HG02759 (cell line): ENCODE results near the gene LRRC25.

Experiments used
- ATAC-seq: cut with Tn5 transposase; IDR thresholded peaks from one replicate; pipeline ENCODE4 v1.9.1; 2021; ENCODE audit warnings: mild to moderate bottlenecking, moderate library complexity; ENCODE audit not compliant: unreplicated experiment

LRRC25 gene

DNA sequence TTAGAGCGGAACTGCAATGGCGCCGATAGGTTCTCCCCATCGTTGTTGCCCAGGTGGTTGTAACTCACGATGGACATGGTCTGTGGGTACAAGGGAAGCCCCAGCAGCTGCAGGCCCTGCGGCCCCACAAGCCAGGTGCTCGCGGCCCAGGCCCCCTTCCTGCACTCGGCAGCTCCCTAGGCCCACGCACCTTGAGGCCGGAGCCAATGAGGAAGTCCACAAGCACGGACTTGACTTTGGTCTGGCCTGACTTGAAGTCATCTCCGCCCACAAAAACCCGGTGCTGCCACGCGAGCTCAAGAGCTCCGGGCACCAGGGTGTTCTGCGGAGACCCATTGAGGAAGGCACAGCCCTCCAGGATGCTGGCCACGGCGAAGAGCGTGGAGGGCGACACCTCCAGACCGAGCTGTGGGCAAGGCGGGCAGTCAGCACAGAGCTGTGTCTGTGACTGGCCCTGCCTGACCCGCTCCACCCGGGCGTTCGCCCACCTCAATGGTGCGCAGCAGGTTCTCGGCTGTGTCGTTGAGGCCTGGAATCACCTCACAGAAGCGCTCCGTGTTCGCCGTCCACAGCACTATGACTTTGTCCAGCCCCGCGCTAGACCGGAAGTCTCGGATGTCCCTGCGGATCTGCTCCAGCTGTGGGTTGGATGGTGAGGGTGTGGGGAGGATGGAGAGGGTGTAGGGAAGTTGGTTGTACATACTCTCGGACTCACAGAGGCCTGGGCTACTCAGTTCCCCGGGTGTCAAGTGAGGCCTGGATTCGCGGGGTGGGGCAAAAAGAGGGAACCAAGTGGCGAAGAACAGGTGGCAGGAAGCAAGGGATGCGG is 38.6 kb upstream of the LRRC25 start:
- ATAC-seq, result no peak

- ATAC-seq, result no peak
Observed at GRCh38 chr19:18435178-18435841, 37.9 kb upstream of the LRRC25 start.

DNA sequence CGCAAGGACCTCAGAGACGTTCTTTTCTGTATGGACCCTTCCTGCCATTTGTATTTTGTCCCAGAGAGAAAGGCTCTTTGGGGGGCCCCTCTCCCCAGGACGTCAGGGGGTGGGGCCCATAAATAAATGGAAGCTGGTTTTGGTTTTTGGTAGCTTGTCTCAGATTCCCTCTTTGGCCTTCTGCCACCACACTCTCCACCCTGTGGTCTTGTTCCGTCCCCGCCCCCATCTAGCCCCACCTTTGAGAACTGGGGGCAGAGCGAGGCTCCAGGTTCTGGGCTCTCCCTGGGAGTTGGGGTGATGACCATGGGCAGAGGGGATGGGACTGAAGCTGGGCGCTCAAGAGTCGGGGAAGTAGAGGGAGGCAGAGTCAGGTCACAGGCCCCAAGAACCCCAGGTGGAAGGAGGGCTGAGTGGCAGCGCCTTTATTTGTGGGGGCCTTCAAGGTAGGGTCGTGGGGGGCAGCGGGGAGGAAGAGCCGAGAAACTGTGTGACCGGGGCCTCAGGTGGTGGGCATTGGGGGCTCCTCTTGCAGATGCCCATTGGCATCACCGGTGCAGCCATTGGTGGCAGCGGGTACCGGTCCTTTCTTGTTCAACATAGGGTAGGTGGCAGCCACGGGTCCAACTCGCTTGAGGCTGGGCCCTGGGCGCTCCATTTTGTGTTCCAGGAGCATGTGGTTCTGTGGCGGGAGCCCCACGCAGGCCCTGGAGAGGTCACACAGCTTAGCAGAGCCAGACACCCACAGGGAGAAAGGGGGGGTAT is 37.2 kb upstream of the LRRC25 start:
- no peak for ATAC-seq

- no peak for ATAC-seq
Observed at GRCh38 chr19:18433735-18434398, 36.4 kb upstream of the LRRC25 start.

DNA sequence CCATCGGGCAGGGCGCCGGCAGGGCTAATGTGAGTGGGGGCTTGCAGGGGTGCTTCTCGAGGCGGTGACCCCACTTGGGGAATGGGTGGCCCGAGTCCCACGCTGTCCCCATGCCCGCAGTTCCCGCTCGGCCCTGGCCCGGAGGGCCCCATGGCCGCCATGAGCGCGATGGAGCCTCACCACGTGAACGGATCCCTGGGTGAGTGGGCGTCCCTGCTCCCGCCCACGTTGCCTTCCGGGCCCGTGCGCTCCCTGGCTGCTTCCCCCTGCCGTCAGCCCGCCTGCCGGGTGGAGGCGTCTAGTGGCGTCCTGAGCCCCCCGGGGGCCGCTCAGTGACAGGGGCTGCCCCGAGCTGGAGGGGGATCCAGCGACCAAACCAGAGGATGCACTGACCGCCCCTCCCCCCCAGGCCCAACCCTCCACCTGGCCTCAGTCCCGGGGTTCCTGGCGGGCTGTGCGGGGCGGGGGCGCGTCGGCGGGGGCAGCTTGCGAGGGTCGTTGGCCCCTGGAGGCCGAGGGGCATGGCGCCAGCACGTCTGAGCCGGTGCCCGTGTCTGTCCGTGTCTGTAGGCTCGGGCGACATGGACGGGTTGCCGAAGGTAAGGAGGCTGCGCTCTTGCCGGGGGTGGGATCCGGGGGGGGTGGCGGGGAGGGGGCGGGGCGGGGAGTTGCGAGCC is 35.7 kb upstream of the LRRC25 start:
- ATAC-seq, result no peak

- no peak for ATAC-seq
Observed at GRCh38 chr19:18432275-18433014, 35.0 kb upstream of the LRRC25 start.

DNA sequence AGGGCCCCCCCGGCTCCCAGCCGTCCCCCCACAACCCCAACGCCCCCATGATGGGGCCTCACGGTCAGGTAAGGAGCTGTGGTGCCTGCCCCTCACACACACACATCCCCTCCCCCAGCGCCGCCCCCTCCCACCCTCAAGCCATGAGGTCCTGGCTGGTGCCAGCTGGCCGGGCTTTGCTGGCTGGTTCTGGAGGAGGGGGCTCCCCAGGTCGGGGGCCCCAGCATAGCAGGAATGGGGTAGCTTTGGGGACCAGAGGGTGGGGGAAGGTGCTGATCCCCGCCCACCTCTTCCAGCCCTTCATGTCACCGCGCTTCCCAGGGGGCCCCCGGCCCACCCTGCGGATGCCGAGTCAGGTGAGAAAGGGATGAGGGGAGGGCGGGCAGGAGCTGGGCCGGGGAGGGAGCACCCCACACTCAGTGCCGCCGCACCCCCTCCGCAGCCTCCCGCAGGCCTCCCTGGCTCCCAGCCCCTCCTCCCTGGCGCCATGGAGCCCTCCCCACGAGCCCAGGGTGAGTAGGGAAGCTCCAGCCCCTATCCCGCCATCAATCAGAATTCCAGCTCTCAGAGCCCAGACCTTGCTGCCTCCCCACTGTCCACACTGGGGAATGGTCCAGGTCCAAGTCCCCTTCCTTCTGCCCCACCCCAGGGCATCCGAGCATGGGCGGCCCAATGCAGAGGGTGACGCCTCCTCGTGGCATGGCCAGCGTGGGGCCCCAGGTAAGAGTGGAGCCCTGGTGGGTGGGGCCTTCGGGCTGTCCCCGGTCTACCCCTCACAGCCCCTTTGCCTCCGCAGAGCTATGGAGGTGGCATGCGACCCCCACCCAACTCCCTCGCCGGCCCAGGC is 34.2 kb upstream of the LRRC25 start:
- no peak for ATAC-seq

- no peak for ATAC-seq
Observed at GRCh38 chr19:18430417-18431144, 33.2 kb upstream of the LRRC25 start.

GRCh38 chr19:18429717-18430416 is 32.4 kb upstream of the LRRC25 start:
- ATAC-seq, result no peak

DNA sequence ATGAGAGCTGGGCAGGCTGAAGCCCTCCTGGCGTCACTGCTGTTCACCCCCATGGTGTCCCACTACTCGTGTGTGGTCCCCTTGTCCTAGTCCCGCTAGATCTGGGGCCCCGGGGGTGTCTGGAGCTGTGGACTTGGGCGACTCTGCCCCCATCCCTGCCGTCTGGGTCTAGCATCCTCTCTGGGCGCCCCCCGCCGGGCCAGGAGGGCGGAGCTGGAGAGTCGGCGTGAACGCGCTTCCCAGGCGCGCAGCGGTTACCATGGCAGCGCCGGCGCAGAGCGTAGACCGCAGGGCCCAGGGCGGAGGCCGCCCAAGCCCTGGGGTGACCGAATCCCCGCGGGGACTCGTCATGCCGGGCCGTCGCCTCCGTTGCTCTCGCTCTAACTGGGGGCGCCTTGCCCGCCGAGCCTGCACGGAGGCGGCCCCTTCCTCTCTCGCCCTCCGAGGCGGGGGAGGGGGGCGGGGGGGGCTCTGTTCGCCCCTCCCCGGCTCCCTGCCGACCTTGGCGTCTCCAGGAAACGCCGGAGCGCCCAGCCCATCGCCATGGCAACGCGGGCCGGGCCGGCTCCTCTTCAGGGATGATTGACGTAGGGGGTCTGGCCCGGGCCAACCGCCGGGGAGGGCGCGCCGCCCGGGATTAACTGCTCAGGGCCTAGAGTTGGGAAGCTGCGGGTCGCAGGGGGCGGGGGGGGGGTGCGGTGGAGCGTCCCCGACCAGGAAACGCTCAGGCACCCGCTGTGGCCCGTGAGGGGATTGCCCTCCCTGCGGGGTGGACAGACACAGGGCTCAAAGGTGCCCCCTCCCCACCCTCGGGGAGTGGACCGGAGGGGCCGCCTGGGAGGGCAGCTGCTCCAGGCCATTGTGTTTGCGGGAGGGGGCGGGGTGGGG is 31.6 kb upstream of the LRRC25 start:
- peak; percentile 73 for ATAC-seq

- no peak for ATAC-seq
Observed at GRCh38 chr19:18428173-18428786, 30.9 kb upstream of the LRRC25 start.

DNA sequence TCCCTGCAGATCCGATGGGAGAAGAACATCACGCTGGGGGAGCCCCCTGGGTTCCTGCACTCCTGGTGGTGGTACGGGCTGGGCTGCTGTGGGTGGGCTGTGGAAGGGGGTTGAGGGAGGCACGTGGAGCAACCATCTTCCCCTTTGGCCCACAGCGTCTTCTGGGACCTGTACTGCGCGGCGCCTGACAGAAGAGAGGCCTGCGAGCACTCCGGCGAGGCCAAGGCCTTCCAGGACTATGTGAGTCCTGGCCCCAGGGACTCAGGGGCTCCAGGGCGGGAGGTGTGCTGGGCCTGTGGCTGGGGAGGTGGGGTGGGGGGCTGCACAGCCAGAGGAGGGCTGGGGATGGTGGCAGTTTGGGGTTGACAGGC is 30.3 kb upstream of the LRRC25 start:
- no peak for ATAC-seq

DNA sequence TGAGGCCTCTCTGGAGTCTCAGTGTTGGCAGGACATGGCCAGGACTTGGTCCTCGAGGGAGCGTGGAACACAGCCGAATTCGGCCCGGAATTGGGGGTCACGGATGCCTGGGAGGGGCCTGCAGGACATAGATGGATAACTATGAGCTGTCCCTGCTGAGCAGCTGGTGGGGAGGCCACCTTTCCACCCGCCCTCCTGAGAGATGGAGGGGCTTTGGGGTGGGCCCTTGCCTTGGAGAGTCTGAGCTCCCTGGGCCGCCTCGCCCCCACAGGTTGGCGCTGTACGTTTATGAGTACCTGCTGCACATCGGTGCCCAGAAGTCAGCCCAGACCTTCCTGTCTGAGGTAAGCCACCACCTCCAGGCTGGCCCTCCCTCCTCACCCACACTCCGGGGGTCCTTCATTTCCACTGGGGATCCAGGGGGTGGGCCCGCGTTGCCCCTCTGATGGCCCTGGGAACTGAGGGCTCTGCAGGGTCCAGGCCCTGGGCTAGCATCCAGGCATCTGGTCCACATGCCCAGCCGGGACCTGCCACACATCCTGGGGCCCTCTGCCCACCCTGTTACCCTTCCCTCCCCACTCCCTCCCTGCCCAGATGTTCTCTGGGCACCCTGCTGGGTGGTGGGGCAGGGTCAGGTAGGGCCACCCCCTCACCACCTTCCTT is 29.8 kb upstream of the LRRC25 start:
- no peak for ATAC-seq

GRCh38 chr19:18426416-18426767 is 29.0 kb upstream of the LRRC25 start:
- no peak for ATAC-seq

GRCh38 chr19:18425515-18426415 is 28.3 kb upstream of the LRRC25 start:
- ATAC-seq, result no peak
